ENCODE data around the gene WNT7B.

DNA sequence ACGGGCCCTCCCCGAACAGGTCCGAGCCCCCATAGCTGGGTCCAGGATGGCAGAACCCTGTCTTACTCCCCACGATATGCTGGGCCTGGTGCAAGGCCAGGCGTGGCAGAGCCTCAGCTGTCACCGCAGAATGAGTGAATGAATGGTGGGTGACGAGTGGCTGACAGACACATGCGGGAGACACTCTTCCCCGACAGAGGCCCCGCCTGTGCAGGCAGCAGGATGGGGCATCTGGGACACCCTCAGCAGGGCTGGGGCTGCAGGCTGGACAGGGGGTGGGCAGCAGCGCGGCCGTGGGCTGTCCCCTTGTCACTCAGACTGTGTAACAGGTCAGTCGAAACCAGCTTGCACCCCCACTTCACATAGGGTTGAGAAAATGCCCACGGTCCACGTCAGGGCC is 18.0 kb downstream of the WNT7B start:
- TF ChIP-seq, protein P1, sequence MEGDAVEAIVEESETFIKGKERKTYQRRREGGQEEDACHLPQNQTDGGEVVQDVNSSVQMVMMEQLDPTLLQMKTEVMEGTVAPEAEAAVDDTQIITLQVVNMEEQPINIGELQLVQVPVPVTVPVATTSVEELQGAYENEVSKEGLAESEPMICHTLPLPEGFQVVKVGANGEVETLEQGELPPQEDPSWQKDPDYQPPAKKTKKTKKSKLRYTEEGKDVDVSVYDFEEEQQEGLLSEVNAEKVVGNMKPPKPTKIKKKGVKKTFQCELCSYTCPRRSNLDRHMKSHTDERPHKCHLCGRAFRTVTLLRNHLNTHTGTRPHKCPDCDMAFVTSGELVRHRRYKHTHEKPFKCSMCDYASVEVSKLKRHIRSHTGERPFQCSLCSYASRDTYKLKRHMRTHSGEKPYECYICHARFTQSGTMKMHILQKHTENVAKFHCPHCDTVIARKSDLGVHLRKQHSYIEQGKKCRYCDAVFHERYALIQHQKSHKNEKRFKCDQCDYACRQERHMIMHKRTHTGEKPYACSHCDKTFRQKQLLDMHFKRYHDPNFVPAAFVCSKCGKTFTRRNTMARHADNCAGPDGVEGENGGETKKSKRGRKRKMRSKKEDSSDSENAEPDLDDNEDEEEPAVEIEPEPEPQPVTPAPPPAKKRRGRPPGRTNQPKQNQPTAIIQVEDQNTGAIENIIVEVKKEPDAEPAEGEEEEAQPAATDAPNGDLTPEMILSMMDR (conservative IDR thresholded peaks at IDR 0.05; ENCODE audit: low read depth, low read length): no peak
- TF ChIP-seq EZH2 (IDR thresholded peaks at IDR 0.05; ENCODE audit: borderline replicate concordance, low read depth, low read length, poor library complexity, severe bottlenecking): no peak
